Neuronal stem cell (in vitro differentiated cells): ENCODE data around the gene SVOPL.

Experiments
- DNase-seq: peaks from one replicate; pipeline ENCODE4 v3.0.0-alpha.2; 2013; ENCODE audit warnings: low spot score
- H2AFZ ChIP-seq: one replicate; pipeline ENCODE4 v1.6.1; 2013; ENCODE audit warnings: mild to moderate bottlenecking, low read length, inconsistent platforms
- H2AK5ac ChIP-seq: 2 replicates; pipeline ENCODE4 v1.6.1; 2013; ENCODE audit warnings: low read depth, mild to moderate bottlenecking, inconsistent platforms, low read length, moderate library complexity, mixed read lengths
- H2BK120ac ChIP-seq: 2 replicates; pipeline ENCODE4 v1.6.1; 2013; ENCODE audit warnings: low read depth, mild to moderate bottlenecking, inconsistent platforms, low read length, moderate library complexity, mixed read lengths
- H2BK12ac ChIP-seq: one replicate; pipeline ENCODE4 v1.6.1; 2013; ENCODE audit warnings: low read length, inconsistent platforms
- H2BK15ac ChIP-seq: 2 replicates; pipeline ENCODE4 v1.6.1; 2013; ENCODE audit warnings: mild to moderate bottlenecking, low read length, inconsistent platforms, mixed read lengths
- H2BK5ac ChIP-seq: one replicate; pipeline ENCODE4 v1.6.1; 2013; ENCODE audit warnings: inconsistent platforms, mild to moderate bottlenecking, low read length, moderate library complexity
- H3K14ac ChIP-seq: one replicate; pipeline ENCODE4 v1.6.1; 2013; ENCODE audit warnings: low read length, inconsistent platforms
- H3K18ac ChIP-seq: 2 replicates; pipeline ENCODE4 v1.6.1; 2013; ENCODE audit warnings: low read length, inconsistent platforms
- H3K23ac ChIP-seq: 2 replicates; pipeline ENCODE4 v1.6.1; 2013; ENCODE audit warnings: low read depth, mild to moderate bottlenecking, mixed read lengths, low read length, inconsistent platforms; ENCODE audit not compliant: poor library complexity
- H3K27ac ChIP-seq: replicated peaks from 3 replicates; pipeline ENCODE4 v1.5.1; 2013; ENCODE audit warnings: low read length, inconsistent platforms
- H3K27me3 ChIP-seq, 3 experiments: 2 replicates each; pipeline ENCODE4 v1.6.1; 2013; ENCODE audit warnings: low read length in 3 of 3, mild to moderate bottlenecking in 2 of 3, inconsistent platforms in 1 of 3, low read depth in 1 of 3, mixed read lengths in 1 of 3, moderate library complexity in 1 of 3; ENCODE audit not compliant: control insufficient read depth in 3 of 3, insufficient read depth in 3 of 3
- H3K36me3 ChIP-seq, 2 donors: replicated peaks in 1 of 2; 2 replicates each; pipeline ENCODE4 v1.6.1; 2013; ENCODE audit warnings: low read length in 2 of 2; ENCODE audit not compliant: control insufficient read depth in 2 of 2, insufficient read depth in 2 of 2
- H3K4ac ChIP-seq: 2 replicates; pipeline ENCODE4 v1.6.1; 2013; ENCODE audit warnings: inconsistent platforms, mild to moderate bottlenecking, low read length, moderate library complexity
- H3K4me1 ChIP-seq, 2 donors: 1 replicate in 1 of 2; 2 replicates in 1 of 2; pipeline ENCODE4 v1.6.1; 2013; ENCODE audit warnings: low read length in 2 of 2, low read depth in 1 of 2; ENCODE audit not compliant: control insufficient read depth in 2 of 2, insufficient read depth in 1 of 2
- H3K4me2 ChIP-seq: one replicate; pipeline ENCODE4 v1.6.1; 2013; ENCODE audit warnings: mild to moderate bottlenecking, low read length, inconsistent platforms; ENCODE audit not compliant: insufficient read depth, poor library complexity, severe bottlenecking
- H3K4me3 ChIP-seq, 2 donors: 2 replicates each; pipeline ENCODE4 v1.5.1; 2013; ENCODE audit warnings: low read length in 2 of 2, mild to moderate bottlenecking in 2 of 2, inconsistent platforms in 1 of 2, moderate library complexity in 1 of 2
- H3K79me1 ChIP-seq: one replicate; pipeline ENCODE4 v1.6.1; 2013; ENCODE audit warnings: low read depth, mild to moderate bottlenecking, inconsistent platforms, low read length, moderate library complexity
- H3K9ac ChIP-seq: one replicate; pipeline ENCODE4 v1.6.1; 2013; ENCODE audit warnings: mild to moderate bottlenecking, low read depth, low read length, inconsistent platforms; ENCODE audit not compliant: poor library complexity
- H3K9me3 ChIP-seq, 2 donors: replicated peaks in 1 of 2; 2 replicates each; pipeline versions ENCODE3 to v1.6.1; 2013; ENCODE audit warnings: low read length in 2 of 2, mild to moderate bottlenecking in 2 of 2, inconsistent platforms in 1 of 2, low read depth in 1 of 2, mixed read lengths in 1 of 2, moderate library complexity in 1 of 2; ENCODE audit not compliant: control insufficient read depth in 2 of 2, insufficient read depth in 1 of 2
- H4K8ac ChIP-seq: one replicate; pipeline ENCODE4 v1.6.1; 2013; ENCODE audit warnings: low read depth, mild to moderate bottlenecking, inconsistent platforms, low read length, moderate library complexity
- H4K91ac ChIP-seq: one replicate; pipeline ENCODE4 v1.6.1; 2013; ENCODE audit warnings: low read length, low read depth, mild to moderate bottlenecking, inconsistent platforms; ENCODE audit not compliant: poor library complexity
- WGBS, 2 donors: extraction: QIAGEN DNeasy Blood & Tissue Kit; methylation state at CpG; one replicate each; pipeline ENCODE4 v1.1.7; 2013; ENCODE audit warnings: missing lambda C conversion rate in 2 of 2, mixed read lengths in 1 of 2; ENCODE audit not compliant: insufficient read length in 2 of 2, insufficient replicate concordance in 1 of 2; ENCODE audit errors: extremely low coverage in 2 of 2; 5-methylcytosine and 5-hydroxymethylcytosine counted together

SVOPL gene

DNA sequence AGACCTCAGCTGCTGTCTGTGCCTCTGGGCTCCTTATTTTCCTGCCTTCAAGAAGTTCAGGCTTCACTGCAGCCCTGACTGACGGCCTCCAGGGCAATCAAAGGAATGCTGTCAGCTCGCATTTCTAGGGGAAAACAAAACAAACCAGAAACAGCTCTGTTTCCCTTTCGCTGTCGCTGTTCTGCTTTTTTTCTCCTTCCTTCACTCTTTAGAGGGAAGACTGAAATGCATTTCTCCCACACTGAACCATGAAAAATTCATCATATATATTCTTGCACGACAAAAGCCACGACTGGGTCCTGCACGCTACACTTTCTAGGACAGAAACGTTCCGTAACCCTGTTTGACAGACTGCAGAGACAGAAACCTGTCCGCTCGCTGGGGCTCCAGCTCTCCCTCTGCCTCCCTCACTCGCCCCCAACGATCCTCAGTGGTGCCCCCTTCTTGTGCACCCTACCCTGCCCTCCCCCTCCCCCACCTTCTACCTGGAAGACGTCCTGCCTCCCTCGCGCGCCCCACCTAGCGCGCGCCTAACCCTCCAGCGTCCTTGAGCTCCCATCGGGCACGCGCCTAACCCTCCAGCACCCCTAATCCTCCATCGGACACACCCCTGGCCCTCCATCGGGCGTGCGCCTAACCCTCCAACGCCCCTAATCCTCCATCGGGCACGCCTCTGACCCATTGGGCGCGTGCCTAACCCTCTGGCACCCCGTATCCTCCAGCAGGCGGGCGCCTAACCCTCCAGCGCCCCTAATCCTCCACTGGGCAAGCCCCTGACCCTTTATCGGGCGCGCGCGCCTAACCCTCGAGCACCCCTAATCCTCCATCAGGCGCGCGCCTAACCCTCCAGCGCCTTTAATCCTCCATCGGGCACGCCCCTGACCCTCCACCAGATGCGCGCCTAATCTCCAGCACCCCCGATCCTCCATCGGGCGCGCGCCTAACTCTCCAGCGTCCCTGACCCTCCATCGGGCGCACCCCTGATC is 37.1 kb downstream of the SVOPL start:
- peak overlapping the region; percentile 73 for H3K9ac ChIP-seq
- H4K8ac ChIP-seq: no peak overlapping the region
- no peak overlapping the region for H3K4ac ChIP-seq
- H3K4me1 ChIP-seq: peaks cover 6 to 9% of the 10 kb centered on the region in 2 donors
- no peak overlapping the region for H3K14ac ChIP-seq
- peak overlapping the region; percentile 8 for H2BK5ac ChIP-seq
- H3K18ac ChIP-seq: peak overlapping the region; percentile 92
- peak overlapping the region; percentile 50 to 81 for H3K4me3 ChIP-seq
- peak overlapping the region; percentile 46 for H3K23ac ChIP-seq
- peak overlapping the region; percentile 93 for H2BK12ac ChIP-seq
- peak overlapping the region; percentile 71 for H2AFZ ChIP-seq
- no peaks in the 10 kb centered on the region for H3K36me3 ChIP-seq
- no CpG with 5 or more reads among the region's 59 CpGs for WGBS, 2 donors
- peak overlapping the region; percentile 18 for H2BK120ac ChIP-seq
- H3K79me1 ChIP-seq: no peaks in the 10 kb centered on the region
- peak overlapping the region; percentile 67 for H3K4me2 ChIP-seq
- peak overlapping the region; percentile 46 for H3K27ac ChIP-seq
- H2AK5ac ChIP-seq: peak overlapping the region; percentile 28
- no peak for DNase-seq
- H3K9me3 ChIP-seq: peaks cover 3 to 5% of the 10 kb centered on the region in 2 donors
- H2BK15ac ChIP-seq: peak overlapping the region; percentile 64
- H4K91ac ChIP-seq: peak overlapping the region; percentile 49
- H3K27me3 ChIP-seq: no peaks in the 10 kb centered on the region

DNA sequence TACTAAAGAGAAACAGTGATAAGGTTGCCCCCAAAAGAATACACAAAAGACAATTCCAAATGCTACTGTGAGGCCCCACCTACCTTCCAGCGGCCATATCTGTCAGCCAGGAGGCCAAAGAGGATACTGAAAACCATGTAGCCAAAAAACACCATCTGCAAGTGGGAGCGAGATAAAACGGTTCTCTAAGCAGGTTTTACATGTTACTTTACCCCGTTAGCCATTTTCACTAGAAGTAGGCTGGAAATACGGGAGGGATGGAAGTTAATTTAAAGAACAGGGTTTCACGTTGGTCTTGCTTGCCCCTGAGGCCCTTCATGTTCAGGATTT is 38.2 kb downstream of the SVOPL start:
- Histone ChIP-seq H4K91ac (no peak overlapping the region), H2BK5ac (no peak overlapping the region), H3K4me2 (no peak overlapping the region), H2BK120ac (no peak overlapping the region), H3K9ac (no peak overlapping the region), H3K79me1 (no peaks in the 10 kb centered on the region), H3K27ac (no peak overlapping the region), H4K8ac (no peak overlapping the region), H2BK12ac (no peak overlapping the region), H3K4me3 (no peak overlapping the region), H3K4ac (no peak overlapping the region), H3K14ac (no peak overlapping the region), H2AK5ac (no peak overlapping the region), H3K9me3 (no peaks in the 10 kb centered on the region), H2AFZ (peak overlapping the region; percentile 58), H3K27me3 (no peaks in the 10 kb centered on the region), H3K4me1 (peaks cover 6 to 9% of the 10 kb centered on the region in 2 donors), H3K23ac (no peak overlapping the region), H2BK15ac (no peak overlapping the region), H3K18ac (no peak overlapping the region), H3K36me3 (no peaks in the 10 kb centered on the region)
- WGBS, 2 donors: no CpG with 5 or more reads among the region's 6 CpGs
- DNase-seq: no peak

DNA sequence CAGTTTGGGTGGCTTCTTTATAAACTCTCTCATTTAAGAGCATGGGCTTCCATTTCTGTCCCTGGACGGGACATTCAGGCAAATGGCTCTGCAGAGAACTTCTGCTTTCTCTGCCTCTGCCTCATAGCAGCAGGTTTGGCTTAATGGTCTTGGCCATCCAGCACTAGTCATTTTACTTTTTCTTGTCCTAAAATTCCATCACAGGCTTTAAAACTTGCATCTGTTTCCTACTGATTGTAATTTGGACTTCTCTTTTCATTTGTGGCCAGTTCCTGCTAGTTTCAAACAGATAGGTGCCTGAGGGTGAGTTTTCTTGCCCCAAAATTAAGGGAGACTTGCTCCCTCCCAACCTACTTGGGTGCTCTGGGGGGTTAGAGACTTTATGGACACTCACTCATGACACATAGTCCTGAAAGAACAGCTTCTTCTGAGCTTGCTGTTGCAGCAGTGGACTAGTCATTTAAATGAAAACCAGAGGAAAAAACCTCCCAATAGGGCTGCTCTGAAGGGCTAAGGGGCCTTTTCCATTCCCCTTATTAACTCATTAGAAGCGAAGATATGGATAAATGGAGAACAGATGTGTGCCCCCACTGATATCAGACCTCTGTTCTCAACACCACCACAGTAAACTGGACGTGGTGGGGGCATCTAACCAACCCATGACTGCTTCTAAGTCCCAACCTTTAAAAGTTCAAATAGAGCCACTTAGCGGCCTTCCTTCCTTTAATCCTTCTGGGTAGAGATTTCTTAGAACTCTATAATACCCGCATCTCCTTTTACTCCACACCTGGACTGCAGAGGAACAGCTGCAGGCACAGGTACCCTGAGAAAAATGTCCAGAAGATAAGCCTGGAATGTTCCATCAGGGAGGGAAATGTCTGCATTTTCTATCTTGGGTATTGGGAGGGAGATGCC is 38.8 kb downstream of the SVOPL start:
- Histone ChIP-seq H2AK5ac (no peak overlapping the region), H3K14ac (no peak overlapping the region), H4K8ac (no peak overlapping the region), H3K9ac (no peak overlapping the region), H3K4me2 (no peak overlapping the region), H3K4ac (no peak overlapping the region), H2BK120ac (no peak overlapping the region), H3K27ac (no peak overlapping the region), H2AFZ (peak overlapping the region; percentile 58), H3K79me1 (no peaks in the 10 kb centered on the region), H3K27me3 (no peaks in the 10 kb centered on the region), H3K18ac (no peak overlapping the region), H3K9me3 (no peaks in the 10 kb centered on the region), H2BK15ac (no peak overlapping the region), H2BK12ac (no peak overlapping the region), H3K36me3 (no peaks in the 10 kb centered on the region), H2BK5ac (no peak overlapping the region), H4K91ac (no peak overlapping the region), H3K4me1 (peaks cover 6 to 9% of the 10 kb centered on the region in 2 donors), H3K4me3 (no peak overlapping the region), H3K23ac (no peak overlapping the region)
- WGBS, 2 donors: no CpG with 5 or more reads among the region's 5 CpGs
- no peak for DNase-seq
